DMS153 (cell line): ENCODE data around the gene CAPZB.

Experiments
- DNase-seq: peaks from one replicate; lab custom pipeline; 2025; lab: John Stamatoyannopoulos, UW

The CAPZB gene

GRCh38 chr1:19327736-19328135 lies 157.6 kb downstream of the CAPZB start:
- DNase-seq: no peak

DNA sequence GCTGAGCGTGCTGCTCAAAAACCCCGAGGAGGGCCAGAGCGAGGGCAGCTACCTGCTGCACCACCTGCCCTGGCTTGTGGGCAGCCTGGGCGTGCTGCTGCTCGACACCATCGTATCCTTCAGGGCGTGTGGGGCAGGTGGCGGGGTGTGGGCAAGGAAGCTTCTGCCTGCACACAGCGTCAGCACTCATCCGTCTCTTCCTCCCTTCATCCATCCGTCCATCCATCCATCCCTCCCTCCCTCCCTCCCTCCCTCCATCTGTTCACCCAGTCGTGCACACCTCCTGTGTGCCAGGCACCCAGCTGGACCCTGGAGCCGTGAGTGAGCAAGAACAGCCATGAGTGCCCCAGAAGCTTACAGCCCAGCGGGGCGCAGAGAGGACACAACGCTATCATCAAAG lies 158.0 kb downstream of the CAPZB start:
- DNase-seq: no peak

- no peak for DNase-seq
Measured at GRCh38 chr1:19326748-19327065, 158.6 kb downstream of the CAPZB start.

DNA sequence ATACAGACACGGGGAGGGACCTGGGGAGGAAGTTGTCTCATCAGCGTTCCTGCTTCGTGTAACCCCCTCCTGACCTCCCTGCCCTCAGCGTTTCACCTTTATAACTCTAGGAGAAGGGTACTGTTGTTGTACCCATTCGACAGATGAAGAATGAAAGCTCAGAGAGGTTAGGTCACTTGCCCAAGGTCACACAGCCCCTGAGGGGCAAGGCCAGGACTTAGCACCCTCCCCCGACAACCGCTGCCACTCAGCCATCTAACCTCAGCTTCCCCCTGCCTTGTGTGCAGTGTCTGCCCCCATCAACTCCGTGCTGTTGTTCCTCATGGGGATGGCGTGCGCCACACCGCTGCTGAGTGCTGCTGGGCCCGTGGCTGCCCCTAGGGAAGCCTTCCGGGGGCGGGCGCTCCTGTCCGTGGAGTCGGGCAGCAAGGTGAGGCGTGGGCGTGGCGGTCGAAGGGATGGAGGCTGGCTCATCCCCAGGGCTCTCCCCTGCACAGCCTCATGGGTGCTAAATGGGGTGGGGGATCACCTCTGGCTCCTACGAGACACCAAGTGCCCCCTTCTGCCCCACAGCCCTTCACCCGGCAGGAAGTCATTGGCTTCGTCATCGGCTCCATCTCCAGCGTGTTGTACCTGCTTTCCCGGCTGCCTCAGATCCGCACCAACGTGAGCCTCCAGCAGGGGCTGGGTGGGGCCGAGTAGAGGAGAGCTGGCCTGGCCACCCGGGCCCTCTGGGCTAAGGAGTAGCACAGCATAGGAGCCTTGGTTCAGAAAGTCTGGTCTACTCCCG lies 159.2 kb downstream of the CAPZB start:
- no peak for DNase-seq

- no peak for DNase-seq
Measured at GRCh38 chr1:19325368-19325957, 159.9 kb downstream of the CAPZB start.

- no peak for DNase-seq
Measured at GRCh38 chr1:19324665-19324990, 160.7 kb downstream of the CAPZB start.

DNA sequence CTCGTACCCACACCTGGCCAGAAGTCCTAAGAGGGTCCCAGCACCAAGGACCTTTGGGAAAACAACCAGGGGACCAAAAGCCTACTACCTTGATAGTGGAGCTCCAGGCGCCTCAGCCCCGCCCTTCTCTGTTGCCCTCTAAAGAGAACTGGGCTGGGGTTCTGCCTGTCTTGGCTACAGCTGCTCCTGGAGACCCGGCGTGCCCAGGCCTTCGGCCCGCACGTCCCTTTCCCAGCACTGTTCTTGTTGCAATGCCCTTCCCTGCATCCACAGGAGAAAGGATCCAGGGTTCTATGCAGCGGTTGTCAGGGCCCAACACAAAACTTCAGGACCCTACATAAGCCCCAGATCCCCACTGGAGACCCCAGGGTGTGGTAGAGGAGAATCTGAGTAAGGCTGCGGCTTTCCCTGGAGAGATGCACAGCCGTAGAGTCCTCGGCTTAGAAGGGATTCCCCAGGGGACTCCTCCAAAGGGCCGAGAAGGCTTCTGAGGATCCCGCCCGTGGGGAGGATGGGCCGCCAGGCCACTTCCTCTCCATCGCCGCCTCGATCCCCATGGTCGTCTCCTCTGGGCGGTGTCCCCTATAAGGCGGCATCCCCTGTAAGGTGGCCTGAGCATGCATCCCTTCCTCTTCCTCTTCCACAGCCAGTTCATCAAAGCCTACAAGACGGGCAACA lies 161.2 kb downstream of the CAPZB start:
- DNase-seq: no peak

DNA sequence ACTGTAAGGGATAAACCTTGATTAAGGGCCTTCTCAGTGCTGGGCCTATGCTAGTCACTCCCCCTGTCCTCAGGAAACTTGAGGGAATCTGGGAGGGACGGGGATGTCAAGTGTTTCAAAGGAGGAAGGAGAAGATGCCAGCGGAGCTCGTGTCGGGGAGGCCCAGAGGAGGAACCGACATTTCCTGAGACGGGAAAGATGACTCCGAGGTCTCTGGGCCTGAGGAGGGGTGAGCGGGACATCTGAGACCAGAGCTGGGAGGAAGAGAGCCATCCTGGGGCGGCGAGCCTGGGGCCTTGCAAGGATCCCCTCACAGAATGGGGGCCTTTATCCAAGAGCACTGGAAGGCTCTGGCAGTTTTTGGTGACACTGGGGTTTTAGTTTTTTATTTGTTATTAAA lies 162.9 kb downstream of the CAPZB start:
- no peak for DNase-seq

DNA sequence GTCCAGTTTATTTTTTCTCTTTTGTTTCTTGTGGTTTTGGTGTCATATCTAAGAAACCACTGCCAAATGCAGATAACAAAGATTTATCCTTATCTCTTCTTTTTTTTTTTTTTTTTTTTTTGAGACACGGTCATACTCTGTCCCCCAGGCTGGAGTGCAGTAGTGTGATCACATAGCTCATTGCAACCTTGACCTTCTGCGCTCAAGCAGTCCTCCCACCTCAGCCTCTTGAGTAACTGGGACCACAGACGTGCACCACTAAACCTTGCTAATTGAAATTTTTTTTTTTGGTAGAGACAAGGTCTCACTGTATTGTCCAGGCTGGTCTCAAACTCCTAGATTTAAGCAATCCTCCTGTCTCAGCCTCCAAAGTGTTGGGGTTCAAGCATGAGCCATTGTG lies 164.3 kb downstream of the CAPZB start:
- no peak for DNase-seq

DNA sequence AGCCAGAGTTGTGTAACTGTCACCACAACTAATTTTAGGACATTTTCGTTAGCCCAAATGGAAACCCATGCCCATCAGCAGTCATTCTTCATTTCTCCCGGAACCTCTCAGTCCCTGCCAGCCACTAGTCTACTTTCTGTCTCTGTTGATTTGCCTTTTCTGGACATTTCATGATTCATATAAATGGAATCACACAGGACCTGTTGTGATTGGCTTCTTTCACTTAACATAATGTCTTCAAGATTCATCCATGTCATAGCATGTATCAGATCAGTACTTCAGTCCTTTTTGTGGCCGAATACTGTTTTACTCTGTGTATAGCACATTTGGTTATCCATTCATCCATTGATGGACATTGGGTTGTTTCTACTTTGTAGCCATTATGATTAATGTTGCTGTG lies 166.1 kb downstream of the CAPZB start:
- no peak for DNase-seq

- no peak for DNase-seq
Measured at GRCh38 chr1:19317126-19317910, 168.0 kb downstream of the CAPZB start.

GRCh38 chr1:19315378-19316198 lies 169.8 kb downstream of the CAPZB start:
- DNase-seq: no peak

DNA sequence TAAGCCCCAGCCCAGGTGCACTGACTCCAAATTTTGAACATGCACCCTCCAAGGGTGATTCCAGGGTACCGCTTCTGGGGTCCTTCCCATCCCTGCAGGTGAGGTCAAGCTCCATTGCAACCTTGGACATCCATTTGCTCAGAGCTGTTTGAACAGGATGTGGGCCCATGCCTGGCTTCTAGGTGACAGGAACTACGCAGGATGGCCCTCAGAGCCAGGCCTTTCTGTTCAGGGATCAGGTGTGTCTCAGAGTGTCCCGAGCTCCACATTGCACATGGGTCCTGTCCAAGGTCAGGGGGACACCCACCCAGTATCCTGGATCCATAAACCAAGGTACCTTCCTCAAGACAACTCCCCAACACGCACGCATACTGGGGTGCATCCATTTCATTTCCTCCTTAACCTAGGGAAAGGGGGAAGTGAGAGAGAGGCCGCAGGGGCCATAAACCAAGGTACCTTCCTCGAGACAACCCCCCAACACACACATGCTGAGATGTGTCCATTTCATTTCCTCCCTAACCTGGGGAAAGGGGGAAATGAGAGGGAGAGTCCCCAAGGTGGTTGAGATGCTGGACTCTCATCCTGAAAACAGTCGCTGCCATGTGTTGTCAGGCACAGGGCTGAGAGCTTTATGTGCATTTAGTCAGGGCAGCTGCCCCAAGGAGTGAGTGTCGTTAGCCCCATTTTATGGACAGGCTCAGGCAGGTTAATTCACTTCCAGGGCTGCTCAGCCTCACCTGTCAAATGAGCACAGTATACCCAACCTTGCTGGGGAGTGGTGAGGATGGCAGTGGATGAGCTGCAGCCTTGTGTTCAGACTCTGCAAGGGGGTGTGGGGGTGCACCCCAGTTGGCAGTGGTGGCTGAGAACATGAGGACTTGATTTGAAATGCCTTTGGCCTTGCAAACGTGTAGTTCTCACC lies 171.1 kb downstream of the CAPZB start:
- DNase-seq: no peak

- no peak for DNase-seq
Measured at GRCh38 chr1:19313636-19313959, 171.7 kb downstream of the CAPZB start.

DNA sequence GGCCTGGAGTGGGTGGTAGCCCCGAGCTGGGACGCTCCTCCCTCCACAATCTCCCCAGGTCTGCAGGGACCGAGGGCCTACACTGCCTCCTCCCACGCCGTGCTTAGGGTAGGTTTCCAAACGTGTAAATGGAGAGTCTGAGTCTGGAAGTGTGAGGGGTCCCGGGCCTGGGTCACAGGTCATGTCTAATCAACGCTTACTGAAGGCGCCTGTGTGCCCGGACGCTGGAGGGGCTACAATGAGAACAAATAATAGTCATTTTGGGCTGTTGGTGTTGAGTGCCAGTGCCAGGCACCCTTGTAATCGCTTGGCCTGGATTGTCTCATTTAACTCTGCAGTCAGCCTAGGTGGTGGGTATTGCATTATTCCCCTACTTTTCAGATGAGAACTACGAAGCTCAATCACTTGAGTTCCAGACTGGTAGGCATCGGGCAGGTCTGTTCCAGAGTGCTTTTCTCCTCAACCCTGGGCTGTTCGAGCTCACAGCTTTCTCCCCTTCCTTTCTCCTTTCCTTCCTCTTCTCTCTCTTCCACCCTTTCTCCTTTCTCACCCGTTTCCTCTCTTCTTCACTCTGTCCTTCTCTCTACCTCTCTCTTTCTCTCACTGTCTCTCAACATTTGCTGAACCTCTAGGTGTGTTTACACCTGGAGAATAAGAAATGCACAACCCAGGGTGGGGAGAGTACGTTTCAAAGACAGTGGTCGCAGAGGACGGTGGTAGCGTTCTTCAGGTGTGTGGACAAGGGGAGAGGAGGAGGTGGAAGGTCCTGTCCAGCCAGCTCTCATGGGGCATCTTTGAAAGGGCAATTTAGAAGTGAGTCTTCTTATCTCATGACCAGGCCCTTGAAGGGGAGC lies 172.3 kb downstream of the CAPZB start:
- DNase-seq: no peak

GRCh38 chr1:19311931-19312781 lies 173.2 kb downstream of the CAPZB start, which contains the start of the genes AKR7A2 and SLC66A1:
TSS of gene AKR7A2 (minus strand) at chr1:19312144. CDS start at chr1:19312124, 20 bp downstream.
TSS of gene SLC66A1 (plus strand) at chr1:19312326. CDS start at chr1:19317678, 5,352 bp downstream.
- DNase-seq: peak; percentile 77

DNA sequence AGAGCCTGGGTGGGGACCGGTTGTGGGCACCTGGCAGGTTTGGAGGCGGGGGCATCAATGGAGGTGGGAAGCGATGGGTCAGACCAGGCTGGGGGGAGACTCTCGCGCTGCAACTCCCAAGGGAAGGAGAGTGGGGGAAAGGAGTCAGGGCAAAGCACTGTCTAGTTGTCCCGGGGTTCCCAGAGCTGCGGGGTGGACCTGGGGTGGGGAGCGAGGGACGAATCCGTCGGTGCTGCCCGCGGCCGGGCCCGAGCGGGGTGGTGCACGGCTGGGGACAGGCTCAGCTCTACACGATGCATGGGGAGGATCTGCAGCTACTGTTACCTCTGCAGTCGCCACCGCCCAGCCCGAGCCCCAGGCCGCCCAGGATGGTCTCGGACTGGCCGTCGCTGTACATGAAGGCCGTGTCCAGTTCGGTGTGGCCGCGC lies 173.8 kb downstream of the CAPZB start:
- no peak for DNase-seq

DNA sequence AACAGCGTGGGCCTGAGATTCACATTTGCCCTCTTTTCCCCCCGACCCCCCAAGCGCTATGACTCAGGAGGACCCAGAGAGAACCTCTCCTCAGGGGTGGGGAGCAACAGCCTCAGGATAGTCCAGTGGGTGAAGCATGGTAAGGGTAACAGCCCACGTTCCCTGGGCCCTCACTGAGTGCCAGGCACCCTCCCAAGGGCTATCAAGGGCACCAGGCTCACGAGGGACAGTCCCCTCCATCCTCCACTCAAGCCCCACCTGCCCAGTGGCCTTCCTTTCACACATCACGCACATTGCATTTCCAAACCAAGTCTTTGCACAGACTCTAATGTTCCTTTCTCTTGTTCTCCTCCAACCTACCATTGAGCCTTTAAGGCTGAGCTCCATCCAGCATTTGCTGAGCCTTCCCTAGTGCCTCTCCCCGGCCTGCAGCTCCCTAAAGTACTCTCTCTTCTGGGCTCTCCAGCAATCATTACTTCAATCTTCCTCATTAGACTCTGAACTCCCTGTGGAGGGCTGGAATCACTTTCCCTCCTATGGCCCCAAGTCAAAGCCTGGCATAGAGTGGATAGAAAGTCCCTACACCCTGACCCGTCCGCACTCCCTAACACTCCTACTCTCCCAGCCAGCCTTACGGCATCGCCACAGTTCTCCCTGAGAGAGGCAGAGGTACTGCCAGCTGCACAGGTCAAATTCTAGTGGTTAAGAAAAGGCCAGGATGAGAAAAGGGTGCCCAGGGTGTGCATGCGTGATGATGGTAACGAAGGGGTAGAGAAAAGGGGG lies 174.4 kb downstream of the CAPZB start:
- DNase-seq: no peak
